Measurements from ENCODE around the gene TRNAU1AP. TPM values are rescaled to one million over a fixed set of nuclear protein-coding genes. Genes with fewer than 3 reads are reported as not detected.
A peak's percentile ranks its signal among the peaks of the same experiment; 100 is the strongest.

TRNAU1AP gene
- total and polyA plus RNA-seq, 2 of the 13 experiments (the other 11 are each of a cell fraction or from before 2014, with no cell fraction given), result 29.0 to 42.9 TPM

DNA sequence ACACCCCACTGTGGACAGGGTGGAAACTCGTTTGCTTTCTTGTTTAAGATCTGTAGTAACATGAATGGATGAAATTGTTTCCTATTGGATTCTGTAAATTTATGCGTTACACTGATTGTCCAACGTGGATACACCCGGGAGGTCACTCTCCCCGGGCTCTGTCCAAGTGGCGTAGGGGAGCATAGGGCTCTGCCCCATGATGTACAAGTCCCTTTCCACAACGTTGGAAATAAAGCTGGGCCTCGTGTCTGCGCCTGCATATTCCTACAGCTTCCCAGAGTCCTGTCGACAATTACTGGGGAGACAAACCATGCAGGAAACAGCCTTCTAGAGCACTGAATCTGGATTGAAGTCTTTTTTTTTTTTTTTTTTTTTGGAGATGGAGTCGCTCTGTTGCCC, 45.6 kb upstream of the TRNAU1AP start:
- H3K36me3 ChIP-seq (replicated peaks in 1 of 2; ENCODE audit: control insufficient read depth in 1 of 2, insufficient read depth in 2 of 2, low read length in 2 of 2), result peaks cover 11 to 50% of the 10 kb centered on the region in 2 experiments
- WGBS (ENCODE audit: low lambda C conversion rate), result 0% methylated on average over 11 of the region's 11 CpGs
- no peaks in the 10 kb centered on the region for H3K9me3 ChIP-seq (ENCODE audit: low read length)
- peaks cover 49% of the 10 kb centered on the region for H3K79me2 ChIP-seq (ENCODE audit: insufficient read depth, low read length)
- H4K20me1 ChIP-seq (ENCODE audit: insufficient read depth, low read length), result peaks cover 36% of the 10 kb centered on the region
- CTCF ChIA-PET (ENCODE audit: low intra/inter-chr PET ratio, low total read pairs), result no interaction called here
- intact Hi-C loops (cut with micrococcal nuclease; ENCODE audit: unreplicated experiment), result no loop called here
- peaks cover 44% of the 10 kb centered on the region for H3K4me1 ChIP-seq (ENCODE audit: insufficient read depth, low read length)
- no TSS peak for BruUV-seq (replicated peaks)
- peak overlapping the region; percentile 88 for H3K4me2 ChIP-seq (ENCODE audit: low read depth, low read length)
- H3K9ac ChIP-seq (ENCODE audit: insufficient read depth, low read depth, low read length), result peak overlapping the region; percentile 99
- no peak overlapping the region for H2AFZ ChIP-seq (ENCODE audit: low read length)
- POLR2A ChIA-PET, result interaction anchor here (0.6 to 5.8 kb wide), 13 partner anchors 17 to 378 kb away, joined by 3 to 62 read pairs (median 4); partner anchors contain the start of genes GMEB1, RAB42, RNU11 and TAF12
- in situ Hi-C loops (cut with HindIII; ENCODE audit: extremely low pct_ligation_motif_present, low pct_unique_long_range_greater_than_20kb), result no loop called here
- H3K4me3 ChIP-seq (replicated peaks in 1 of 3; ENCODE audit: insufficient read depth in 1 of 3, low read depth in 2 of 3, low read length in 3 of 3), result peak overlapping the region; percentile 95 to 97 (median 96)
- H3K27ac ChIP-seq (ENCODE audit: extremely low read length, insufficient read depth, low read length), result peak overlapping the region; percentile 86
- ATAC-seq (no peak), FAIRE-seq (no peak), DNase-seq (ENCODE audit: low spot score) (no peak)
- H3K27me3 ChIP-seq (ENCODE audit: control insufficient read depth in 1 of 2, insufficient read depth in 2 of 2, low read length in 2 of 2), result no peaks in the 10 kb centered on the region; a peak in 1 of 5 replicates
- no peak for TF ChIP-seq ZNF431 (CRISPR knock-in tag; IDR thresholded peaks at IDR 0.05; ENCODE audit: borderline replicate concordance, low read depth)
- TF ChIP-seq, protein P1, sequence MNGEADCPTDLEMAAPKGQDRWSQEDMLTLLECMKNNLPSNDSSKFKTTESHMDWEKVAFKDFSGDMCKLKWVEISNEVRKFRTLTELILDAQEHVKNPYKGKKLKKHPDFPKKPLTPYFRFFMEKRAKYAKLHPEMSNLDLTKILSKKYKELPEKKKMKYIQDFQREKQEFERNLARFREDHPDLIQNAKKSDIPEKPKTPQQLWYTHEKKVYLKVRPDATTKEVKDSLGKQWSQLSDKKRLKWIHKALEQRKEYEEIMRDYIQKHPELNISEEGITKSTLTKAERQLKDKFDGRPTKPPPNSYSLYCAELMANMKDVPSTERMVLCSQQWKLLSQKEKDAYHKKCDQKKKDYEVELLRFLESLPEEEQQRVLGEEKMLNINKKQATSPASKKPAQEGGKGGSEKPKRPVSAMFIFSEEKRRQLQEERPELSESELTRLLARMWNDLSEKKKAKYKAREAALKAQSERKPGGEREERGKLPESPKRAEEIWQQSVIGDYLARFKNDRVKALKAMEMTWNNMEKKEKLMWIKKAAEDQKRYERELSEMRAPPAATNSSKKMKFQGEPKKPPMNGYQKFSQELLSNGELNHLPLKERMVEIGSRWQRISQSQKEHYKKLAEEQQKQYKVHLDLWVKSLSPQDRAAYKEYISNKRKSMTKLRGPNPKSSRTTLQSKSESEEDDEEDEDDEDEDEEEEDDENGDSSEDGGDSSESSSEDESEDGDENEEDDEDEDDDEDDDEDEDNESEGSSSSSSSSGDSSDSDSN (CRISPR knock-in tag; IDR thresholded peaks at IDR 0.05), result peak; percentile 39; the same call in 1 of the 2 replicates
- TF ChIP-seq XRCC5 (optimal IDR thresholded peaks at IDR 0.05; ENCODE audit: low read length), result peak; percentile 10
- 0 out of 2 replicates have a peak, but pooled peaks have one; percentile 22 for TF ChIP-seq ZNF615 (CRISPR knock-in tag; IDR thresholded peaks at IDR 0.05; ENCODE audit: borderline replicate concordance)
- no peak for TF ChIP-seq PCBP1 (IDR thresholded peaks at IDR 0.05; ENCODE audit: borderline replicate concordance, low read depth, low read length)
- no peak for TF ChIP-seq MAFK (conservative IDR thresholded peaks at IDR 0.05 in 1 of 2, IDR thresholded peaks at IDR 0.05 in 1 of 2; ENCODE audit: low read length in 2 of 2)
- no peak for TF ChIP-seq TBL1XR1 (IDR thresholded peaks at IDR 0.05; ENCODE audit: borderline replicate concordance, low read length, partially characterized antibody)
- TF ChIP-seq PHF8 (CRISPR knock-in tag; IDR thresholded peaks at IDR 0.05), result 0 out of 2 replicates have a peak, but pooled peaks have one; percentile 55
- peak; percentile 46; the same call in 1 of the 2 replicates for TF ChIP-seq ZNF556 (CRISPR knock-in tag; IDR thresholded peaks at IDR 0.05; ENCODE audit: borderline replicate concordance)
- no peak for TF ChIP-seq ZNF7 (CRISPR knock-in tag; IDR thresholded peaks at IDR 0.05)
- TF ChIP-seq, protein P2, sequence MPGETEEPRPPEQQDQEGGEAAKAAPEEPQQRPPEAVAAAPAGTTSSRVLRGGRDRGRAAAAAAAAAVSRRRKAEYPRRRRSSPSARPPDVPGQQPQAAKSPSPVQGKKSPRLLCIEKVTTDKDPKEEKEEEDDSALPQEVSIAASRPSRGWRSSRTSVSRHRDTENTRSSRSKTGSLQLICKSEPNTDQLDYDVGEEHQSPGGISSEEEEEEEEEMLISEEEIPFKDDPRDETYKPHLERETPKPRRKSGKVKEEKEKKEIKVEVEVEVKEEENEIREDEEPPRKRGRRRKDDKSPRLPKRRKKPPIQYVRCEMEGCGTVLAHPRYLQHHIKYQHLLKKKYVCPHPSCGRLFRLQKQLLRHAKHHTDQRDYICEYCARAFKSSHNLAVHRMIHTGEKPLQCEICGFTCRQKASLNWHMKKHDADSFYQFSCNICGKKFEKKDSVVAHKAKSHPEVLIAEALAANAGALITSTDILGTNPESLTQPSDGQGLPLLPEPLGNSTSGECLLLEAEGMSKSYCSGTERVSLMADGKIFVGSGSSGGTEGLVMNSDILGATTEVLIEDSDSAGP (CRISPR knock-in tag; IDR thresholded peaks at IDR 0.05; ENCODE audit: borderline replicate concordance), result 0 out of 2 replicates have a peak, but pooled peaks have one; percentile 33
- TF ChIP-seq POLR2AphosphoS5 (IDR thresholded peaks at IDR 0.05; ENCODE audit: low read depth, low read length), result peak; percentile 35; the same call in 1 of the 2 replicates
- TF ChIP-seq WIZ (CRISPR knock-in tag; IDR thresholded peaks at IDR 0.05), result no peak
- TF ChIP-seq, protein P3, sequence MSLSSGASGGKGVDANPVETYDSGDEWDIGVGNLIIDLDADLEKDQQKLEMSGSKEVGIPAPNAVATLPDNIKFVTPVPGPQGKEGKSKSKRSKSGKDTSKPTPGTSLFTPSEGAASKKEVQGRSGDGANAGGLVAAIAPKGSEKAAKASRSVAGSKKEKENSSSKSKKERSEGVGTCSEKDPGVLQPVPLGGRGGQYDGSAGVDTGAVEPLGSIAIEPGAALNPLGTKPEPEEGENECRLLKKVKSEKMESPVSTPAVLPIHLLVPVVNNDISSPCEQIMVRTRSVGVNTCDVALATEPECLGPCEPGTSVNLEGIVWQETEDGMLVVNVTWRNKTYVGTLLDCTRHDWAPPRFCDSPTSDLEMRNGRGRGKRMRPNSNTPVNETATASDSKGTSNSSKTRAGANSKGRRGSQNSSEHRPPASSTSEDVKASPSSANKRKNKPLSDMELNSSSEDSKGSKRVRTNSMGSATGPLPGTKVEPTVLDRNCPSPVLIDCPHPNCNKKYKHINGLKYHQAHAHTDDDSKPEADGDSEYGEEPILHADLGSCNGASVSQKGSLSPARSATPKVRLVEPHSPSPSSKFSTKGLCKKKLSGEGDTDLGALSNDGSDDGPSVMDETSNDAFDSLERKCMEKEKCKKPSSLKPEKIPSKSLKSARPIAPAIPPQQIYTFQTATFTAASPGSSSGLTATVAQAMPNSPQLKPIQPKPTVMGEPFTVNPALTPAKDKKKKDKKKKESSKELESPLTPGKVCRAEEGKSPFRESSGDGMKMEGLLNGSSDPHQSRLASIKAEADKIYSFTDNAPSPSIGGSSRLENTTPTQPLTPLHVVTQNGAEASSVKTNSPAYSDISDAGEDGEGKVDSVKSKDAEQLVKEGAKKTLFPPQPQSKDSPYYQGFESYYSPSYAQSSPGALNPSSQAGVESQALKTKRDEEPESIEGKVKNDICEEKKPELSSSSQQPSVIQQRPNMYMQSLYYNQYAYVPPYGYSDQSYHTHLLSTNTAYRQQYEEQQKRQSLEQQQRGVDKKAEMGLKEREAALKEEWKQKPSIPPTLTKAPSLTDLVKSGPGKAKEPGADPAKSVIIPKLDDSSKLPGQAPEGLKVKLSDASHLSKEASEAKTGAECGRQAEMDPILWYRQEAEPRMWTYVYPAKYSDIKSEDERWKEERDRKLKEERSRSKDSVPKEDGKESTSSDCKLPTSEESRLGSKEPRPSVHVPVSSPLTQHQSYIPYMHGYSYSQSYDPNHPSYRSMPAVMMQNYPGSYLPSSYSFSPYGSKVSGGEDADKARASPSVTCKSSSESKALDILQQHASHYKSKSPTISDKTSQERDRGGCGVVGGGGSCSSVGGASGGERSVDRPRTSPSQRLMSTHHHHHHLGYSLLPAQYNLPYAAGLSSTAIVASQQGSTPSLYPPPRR (CRISPR knock-in tag; IDR thresholded peaks at IDR 0.05; ENCODE audit: borderline replicate concordance), result no peak
- no peak for TF ChIP-seq TBX3 (IDR thresholded peaks at IDR 0.05; ENCODE audit: borderline replicate concordance)
- TF ChIP-seq MATR3 (CRISPR knock-in tag; IDR thresholded peaks at IDR 0.05), result no peak
